ENCODE data around the gene ZBTB16. TPM values are rescaled to one million over a fixed set of nuclear protein-coding genes. Genes with fewer than 3 reads are reported as not detected.

ZBTB16 gene
- total RNA-seq, 3 donors from 2014 or later = 236 to 358 (median 271) TPM

DNA sequence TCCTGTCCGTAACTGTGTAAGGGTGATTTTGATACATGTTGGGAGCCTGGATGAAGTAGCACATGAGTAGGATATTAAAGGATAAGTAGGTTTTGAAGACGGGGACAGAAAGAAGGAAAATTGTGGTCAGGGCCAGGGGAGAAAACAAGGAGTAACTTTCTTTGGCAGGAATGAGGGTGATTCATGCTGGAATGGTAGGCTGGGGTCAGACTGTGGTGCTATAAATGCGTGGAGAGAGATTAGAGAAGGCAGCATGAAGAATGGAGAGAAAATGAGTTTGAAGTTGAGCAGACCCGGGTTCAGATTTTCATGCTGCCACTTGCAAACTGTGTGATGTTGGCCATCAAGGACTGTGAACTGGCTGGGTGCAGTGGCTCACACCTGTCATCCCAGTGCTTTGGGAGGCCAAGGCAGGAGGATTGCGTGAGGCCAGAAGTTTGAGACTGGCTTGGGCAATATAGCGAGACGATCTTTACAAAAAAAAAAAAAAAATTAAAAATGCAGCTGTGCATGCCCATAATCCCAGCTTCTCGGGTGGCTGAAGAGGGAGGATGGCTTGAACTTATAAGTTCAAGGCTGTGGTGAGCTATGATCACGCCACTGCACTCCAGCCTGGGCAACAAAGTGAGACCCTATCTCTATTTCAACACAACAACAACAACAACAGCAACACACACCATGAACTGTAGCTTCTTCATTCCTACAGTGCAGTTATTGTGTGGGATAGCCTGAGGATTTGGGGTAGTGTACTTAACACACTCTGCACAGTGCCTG lies 22.3 kb downstream of the ZBTB16 start:
- no peaks in the 10 kb centered on the region for H3K36me3 ChIP-seq
- peaks cover 26 to 64% of the 10 kb centered on the region in 2 donors for H3K4me1 ChIP-seq
- TF ChIP-seq, protein P1, sequence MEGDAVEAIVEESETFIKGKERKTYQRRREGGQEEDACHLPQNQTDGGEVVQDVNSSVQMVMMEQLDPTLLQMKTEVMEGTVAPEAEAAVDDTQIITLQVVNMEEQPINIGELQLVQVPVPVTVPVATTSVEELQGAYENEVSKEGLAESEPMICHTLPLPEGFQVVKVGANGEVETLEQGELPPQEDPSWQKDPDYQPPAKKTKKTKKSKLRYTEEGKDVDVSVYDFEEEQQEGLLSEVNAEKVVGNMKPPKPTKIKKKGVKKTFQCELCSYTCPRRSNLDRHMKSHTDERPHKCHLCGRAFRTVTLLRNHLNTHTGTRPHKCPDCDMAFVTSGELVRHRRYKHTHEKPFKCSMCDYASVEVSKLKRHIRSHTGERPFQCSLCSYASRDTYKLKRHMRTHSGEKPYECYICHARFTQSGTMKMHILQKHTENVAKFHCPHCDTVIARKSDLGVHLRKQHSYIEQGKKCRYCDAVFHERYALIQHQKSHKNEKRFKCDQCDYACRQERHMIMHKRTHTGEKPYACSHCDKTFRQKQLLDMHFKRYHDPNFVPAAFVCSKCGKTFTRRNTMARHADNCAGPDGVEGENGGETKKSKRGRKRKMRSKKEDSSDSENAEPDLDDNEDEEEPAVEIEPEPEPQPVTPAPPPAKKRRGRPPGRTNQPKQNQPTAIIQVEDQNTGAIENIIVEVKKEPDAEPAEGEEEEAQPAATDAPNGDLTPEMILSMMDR (IDR thresholded peaks at IDR 0.05) = no peak
- TF ChIP-seq POLR2A (IDR thresholded peaks at IDR 0.05) = no peak
- no peak for TF ChIP-seq POLR2AphosphoS5 (IDR thresholded peaks at IDR 0.05)
- intact Hi-C loops (cut with DNase I; ENCODE audit: low total_unique reads) = no loop called here
- no peaks in the 10 kb centered on the region for H3K9me3 ChIP-seq
- no peaks in the 10 kb centered on the region for H3K27me3 ChIP-seq
- H3K4me3 ChIP-seq = no peak overlapping the region
- DNase-seq (ENCODE audit: low spot score in 2 of 2) = no peak
- H3K27ac ChIP-seq = peak overlapping the region; percentile 59 to 83

DNA sequence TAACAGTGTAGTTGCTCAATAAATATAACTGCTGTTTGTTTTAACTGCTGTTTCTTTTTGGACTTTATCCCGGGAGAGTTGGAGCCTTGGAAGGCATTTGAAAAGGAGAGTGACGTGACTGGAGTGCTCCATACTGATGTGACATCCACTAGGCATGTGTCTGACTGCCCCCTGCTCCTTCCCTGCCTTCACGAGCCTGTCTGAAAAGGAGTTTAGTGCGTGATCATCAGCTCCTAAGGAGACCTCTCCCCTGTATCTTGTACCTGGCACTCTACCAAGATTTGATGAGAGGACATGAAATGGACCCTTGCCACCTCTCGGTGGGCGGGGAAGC lies 22.9 kb downstream of the ZBTB16 start:
- H3K9me3 ChIP-seq = no peaks in the 10 kb centered on the region
- no peak overlapping the region for H3K27ac ChIP-seq
- no peak for DNase-seq (ENCODE audit: low spot score in 2 of 2)
- no peaks in the 10 kb centered on the region for H3K27me3 ChIP-seq
- peaks cover 26 to 65% of the 10 kb centered on the region in 2 donors for H3K4me1 ChIP-seq
- TF ChIP-seq POLR2A (IDR thresholded peaks at IDR 0.05) (no peak), POLR2AphosphoS5 (IDR thresholded peaks at IDR 0.05) (no peak)
- TF ChIP-seq, protein P1 (IDR thresholded peaks at IDR 0.05) = no peak
- no peaks in the 10 kb centered on the region for H3K36me3 ChIP-seq
- no peak overlapping the region for H3K4me3 ChIP-seq
- intact Hi-C loops (cut with DNase I; ENCODE audit: low total_unique reads) = no loop called here

- Histone ChIP-seq H3K27me3 (no peaks in the 10 kb centered on the region), H3K4me1 (peaks cover 23 to 61% of the 10 kb centered on the region in 2 donors), H3K4me3 (no peak overlapping the region), H3K9me3 (no peaks in the 10 kb centered on the region), H3K27ac (no peak overlapping the region), H3K36me3 (no peaks in the 10 kb centered on the region)
- intact Hi-C loops (cut with DNase I; ENCODE audit: low total_unique reads) = no loop called here
- DNase-seq (ENCODE audit: low spot score in 2 of 2) = no peak
- TF ChIP-seq POLR2AphosphoS5 (IDR thresholded peaks at IDR 0.05) = peak in 1 of 3 donors; percentile 26
- TF ChIP-seq, protein P1 (IDR thresholded peaks at IDR 0.05) = no peak
Measured at GRCh38 chr11:114082767-114083181, 23.3 kb downstream of the ZBTB16 start.

DNA sequence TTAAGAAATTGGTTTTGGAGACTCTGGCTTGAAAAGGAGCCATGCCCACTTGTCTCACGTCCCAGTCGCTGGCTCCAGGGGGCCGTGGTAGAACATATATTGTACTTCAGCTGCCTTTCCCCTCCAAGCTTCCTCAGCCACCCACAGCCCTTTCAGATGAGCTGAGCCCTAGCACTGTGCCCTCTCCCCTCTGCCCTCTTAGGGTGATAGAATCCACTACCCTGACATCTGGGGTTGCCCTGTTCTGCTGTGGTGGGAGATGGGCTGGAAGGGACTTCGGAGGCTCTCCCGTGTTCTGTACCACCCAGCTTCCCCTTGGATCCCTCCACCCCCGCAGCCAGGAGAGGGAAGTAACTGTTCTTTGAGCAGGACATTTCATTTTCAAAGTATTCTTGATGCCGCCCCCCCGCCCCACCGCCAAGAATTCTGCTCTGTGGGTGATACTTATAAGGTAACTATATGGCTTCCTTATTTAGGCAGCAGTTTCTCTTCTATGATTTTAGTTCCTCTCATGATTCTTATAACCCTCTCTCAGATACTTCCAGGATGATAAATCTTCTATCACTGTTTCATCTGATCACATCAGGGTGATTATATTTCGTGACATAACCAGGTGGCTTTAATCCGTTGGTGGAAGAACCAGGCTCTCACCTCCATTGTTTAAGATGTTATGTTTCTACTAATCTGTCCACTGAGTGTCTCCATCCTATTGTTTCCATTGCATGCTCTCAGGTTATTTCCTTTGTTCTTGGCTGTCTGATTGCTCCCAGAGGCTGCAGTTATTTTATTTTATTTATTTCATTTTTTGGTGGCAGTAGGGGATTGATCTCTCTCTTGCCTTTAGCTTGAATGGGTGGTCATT lies 24.1 kb downstream of the ZBTB16 start:
- Histone ChIP-seq H3K27ac (peak overlapping the region in 1 of 2 donors; percentile 15), H3K4me1 (peaks cover 19 to 57% of the 10 kb centered on the region in 2 donors), H3K27me3 (no peaks in the 10 kb centered on the region), H3K9me3 (no peaks in the 10 kb centered on the region), H3K36me3 (no peaks in the 10 kb centered on the region), H3K4me3 (no peak overlapping the region)
- TF ChIP-seq, protein P1 (IDR thresholded peaks at IDR 0.05) = no peak
- TF ChIP-seq POLR2AphosphoS5 (IDR thresholded peaks at IDR 0.05) = no peak
- no peak for TF ChIP-seq POLR2A (IDR thresholded peaks at IDR 0.05)
- DNase-seq (ENCODE audit: low spot score in 2 of 2) = no peak
- intact Hi-C loops (cut with DNase I; ENCODE audit: low total_unique reads) = no loop called here

- H3K4me1 ChIP-seq = peaks cover 15 to 56% of the 10 kb centered on the region in 2 donors
- H3K36me3 ChIP-seq = no peaks in the 10 kb centered on the region
- no peaks in the 10 kb centered on the region for H3K9me3 ChIP-seq
- H3K4me3 ChIP-seq = peak overlapping the region in 1 of 3 donors; percentile 3
- no peak overlapping the region for H3K27ac ChIP-seq
- TF ChIP-seq POLR2A (IDR thresholded peaks at IDR 0.05) = no peak
- TF ChIP-seq, protein P1 (IDR thresholded peaks at IDR 0.05) = no peak
- intact Hi-C loops (cut with DNase I; ENCODE audit: low total_unique reads) = no loop called here
- no peaks in the 10 kb centered on the region for H3K27me3 ChIP-seq
- DNase-seq (ENCODE audit: low spot score in 2 of 2) = no peak
Measured at GRCh38 chr11:114084414-114084813, 24.9 kb downstream of the ZBTB16 start.
